Amniotic stem cell (primary cell): ENCODE measurements around the gene CLCN2.

Experiments used
- DNase-seq: peaks from one replicate; lab custom pipeline; 2025; lab: John Stamatoyannopoulos, UW

The CLCN2 gene

DNA sequence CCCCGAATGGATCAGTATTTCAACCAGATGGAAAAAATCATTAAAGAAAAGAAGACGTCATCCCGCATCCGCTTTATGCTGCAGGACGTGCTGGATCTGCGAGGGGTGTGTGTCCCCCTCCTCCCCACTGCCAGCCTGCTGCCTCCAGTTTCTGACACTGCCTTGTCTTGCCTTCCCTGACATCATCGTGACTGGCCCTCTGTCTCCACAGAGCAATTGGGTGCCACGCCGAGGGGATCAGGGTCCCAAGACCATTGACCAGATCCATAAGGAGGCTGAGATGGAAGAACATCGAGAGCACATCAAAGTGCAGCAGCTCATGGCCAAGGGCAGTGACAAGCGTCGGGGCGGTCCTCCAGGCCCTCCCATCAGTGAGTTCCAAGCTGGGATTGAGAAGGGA, 36.1 kb downstream of the CLCN2 start:
- DNase-seq: no peak

DNA sequence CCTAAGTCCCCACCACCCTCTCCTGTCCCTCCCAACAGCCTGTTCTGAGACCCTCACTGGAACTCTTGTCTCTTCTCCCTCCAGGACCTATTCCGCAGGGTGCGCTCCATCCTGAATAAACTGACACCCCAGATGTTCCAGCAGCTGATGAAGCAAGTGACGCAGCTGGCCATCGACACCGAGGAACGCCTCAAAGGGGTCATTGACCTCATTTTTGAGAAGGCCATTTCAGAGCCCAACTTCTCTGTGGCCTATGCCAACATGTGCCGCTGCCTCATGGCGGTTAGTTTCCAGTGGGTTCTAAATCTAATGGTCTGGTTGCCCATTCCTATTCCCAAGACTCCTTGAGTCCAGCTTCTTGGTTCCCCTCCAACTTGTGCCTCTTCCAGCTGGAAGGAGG, 37.7 kb downstream of the CLCN2 start:
- DNase-seq: no peak

DNA sequence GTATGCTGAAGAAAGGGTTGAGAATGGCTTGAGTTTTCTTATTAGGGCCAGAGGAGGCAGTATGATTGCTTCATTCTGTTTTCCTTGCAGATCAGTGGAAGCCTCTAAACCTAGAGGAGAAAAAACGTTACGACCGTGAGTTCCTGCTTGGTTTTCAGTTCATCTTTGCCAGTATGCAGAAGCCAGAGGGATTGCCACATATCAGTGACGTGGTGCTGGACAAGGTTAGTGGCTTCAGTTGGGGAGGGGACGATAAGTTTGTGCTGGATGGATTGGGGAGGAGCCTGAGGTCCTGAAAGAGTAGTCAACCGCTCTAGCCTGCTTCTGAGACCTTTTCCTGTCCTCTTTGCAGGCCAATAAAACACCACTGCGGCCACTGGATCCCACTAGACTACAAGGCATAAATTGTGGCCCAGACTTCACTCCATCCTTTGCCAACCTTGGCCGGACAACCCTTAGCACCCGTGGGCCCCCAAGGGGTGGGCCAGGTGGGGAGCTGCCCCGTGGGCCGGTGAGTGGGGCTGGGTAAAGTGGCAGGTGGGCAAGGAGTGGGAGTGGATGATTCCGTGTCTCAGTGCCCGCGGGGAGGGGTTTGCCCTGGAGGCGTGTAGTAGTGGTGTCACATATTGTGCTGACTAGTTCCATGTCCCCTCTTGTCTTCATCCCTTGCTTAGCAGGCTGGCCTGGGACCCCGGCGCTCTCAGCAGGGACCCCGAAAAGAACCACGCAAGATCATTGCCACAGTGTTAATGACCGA, 38.5 kb downstream of the CLCN2 start:
- no peak for DNase-seq

DNA sequence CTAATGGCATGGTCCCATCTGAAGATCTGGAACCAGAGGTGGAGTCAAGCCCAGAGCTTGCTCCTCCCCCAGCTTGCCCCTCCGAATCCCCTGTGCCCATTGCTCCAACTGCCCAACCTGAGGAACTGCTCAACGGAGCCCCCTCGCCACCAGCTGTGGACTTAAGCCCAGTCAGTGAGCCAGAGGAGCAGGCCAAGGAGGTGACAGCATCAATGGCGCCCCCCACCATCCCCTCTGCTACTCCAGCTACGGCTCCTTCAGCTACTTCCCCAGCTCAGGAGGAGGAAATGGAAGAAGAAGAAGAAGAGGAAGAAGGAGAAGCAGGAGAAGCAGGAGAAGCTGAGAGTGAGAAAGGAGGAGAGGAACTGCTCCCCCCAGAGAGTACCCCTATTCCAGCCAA, 39.7 kb downstream of the CLCN2 start:
- DNase-seq: no peak

DNA sequence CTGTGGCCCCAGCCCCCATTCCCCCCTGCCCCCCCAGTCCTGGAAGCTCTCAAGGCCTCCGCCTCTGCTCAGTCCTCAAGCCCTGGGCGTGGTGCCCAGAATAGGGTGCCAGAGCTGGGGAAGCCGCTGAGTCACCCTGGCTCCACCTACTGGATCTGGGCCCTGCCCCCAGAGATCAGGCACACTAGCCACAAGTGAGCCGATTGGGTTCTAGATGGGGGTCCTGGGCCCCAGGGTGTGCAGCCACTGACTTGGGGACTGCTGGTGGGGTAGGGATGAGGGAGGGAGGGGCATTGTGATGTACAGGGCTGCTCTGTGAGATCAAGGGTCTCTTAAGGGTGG, 41.3 kb downstream of the CLCN2 start:
- peak; percentile 95 for DNase-seq

DNA sequence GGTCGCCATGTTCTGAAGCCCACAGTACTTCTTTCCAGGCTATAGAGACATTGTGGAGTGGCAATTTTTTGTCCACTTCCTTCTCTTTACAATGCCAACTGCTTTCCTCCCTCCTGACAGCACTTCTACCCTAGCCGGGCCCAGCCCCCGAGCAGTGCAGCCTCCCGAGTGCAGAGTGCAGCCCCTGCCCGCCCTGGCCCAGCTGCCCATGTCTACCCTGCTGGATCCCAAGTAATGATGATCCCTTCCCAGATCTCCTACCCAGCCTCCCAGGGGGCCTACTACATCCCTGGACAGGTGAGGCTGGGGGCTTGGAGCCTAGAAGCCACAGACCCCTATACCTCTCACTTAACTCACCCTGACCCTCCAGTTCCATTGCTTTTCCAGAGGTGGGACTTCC, 44.2 kb downstream of the CLCN2 start:
- no peak for DNase-seq

DNA sequence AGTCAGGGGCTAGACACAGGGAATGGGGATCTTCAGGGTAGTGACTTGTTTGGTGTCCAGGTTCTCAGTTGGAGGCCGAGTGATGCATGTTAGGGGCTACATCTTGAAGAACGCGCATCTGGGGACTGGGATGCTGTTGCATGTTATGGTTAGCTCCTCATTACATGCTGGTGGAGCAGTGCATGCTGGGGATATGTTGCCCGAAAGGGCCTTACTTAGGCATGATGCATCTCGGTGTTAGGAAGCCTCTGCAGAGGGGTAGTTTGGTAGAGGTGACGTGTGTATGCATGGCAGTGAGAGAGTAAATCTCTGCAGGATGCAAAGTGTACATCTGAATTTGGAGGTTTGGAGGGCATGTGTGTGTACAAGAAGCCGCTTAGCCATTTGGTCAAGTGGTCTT, 44.6 kb downstream of the CLCN2 start:
- DNase-seq: no peak

DNA sequence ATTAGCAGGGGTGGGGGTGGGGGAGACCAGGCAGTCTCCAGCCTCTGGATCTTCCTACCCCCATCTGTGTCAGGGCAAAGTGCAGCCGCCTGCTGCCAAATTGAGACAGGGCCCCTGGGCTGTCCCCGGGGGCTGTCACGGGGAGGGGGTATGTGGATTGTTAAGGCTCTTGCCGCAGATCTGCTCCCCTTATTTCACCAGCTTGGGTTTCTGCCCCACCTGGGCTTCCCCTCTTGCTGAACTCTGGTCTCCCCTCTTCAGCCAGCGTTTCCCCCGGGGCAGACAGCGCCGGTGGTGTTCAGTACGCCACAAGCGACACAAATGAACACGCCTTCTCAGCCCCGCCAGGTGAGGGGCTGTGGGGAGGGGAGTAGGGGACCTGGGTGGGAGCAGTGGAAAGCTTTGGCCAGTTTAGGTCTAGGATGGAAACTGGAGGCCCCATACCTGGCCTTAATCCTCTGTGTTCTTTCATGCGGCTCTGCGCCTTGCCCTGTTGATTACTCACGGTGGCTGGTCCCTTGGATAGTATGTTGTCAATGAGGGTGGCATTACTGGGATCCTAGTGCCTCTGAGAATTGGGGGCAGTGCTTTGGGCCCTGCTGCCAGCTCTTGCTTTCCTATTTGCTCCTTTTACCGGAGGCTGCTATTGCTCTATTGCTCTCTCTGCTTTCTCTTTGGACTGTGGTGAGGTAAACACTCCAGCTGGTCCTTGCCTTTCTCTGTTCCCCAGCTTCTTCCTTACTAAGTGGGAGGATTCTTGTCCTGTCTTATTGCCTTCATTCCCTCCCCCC, 45.3 kb downstream of the CLCN2 start:
- no peak for DNase-seq

DNA sequence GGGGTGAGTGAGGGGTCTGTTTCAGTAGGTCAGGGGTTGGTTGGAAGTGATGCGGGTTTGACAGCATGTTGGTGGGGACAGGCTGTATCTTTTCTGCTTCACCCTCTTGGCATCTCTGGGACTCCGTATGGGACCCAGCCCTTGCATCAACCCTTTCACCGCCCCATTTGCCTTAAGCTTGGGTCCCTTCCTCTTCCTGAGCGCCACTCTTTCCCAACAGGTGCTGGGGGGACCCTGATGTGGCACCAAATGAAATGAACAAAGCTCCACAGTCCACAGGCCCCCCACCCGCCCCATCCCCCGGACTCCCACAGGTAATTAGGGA, 45.9 kb downstream of the CLCN2 start:
- no peak for DNase-seq

DNA sequence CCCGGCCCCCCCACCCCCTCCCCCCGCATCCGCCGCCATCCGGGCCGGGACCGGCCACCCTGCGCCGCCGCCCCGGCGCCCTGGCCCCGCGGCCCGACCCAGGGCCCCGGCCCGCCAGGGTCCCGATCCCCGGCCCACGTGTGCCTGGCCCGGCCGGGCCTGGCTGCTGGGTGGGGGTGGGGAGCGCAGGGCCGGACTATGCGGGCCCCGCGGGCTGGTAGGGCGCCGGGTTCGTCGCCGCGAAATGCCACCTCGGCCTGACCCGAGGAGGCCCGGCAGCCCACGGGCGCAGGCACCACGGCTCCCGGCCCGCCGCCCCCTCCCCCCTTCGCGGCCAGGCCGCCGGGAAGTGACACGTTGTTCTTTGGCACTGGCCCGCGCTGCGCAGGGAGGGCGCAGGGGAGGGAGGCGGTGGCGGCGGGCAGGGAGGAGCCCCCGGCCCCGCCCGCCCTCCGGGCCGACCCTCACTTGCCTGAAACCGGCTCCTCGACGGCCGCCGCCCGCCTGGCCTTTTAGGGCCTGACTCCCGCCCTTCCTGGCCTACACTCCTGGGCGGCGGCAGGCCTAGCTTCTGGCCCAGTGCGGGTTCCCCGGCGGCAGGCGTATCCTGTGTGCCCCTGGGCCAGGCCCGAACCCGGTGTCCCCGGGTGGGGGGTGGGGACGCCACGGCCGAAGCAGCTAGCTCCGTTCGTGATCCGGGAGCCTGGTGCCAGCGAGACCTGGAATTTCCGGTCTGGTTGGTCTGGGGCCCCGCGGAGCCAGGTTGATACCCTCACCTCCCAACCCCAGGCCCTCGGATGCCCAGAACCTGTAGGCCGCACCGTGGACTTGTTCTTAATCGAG, 46.5 kb downstream of the CLCN2 start:
- DNase-seq: no peak

DNA sequence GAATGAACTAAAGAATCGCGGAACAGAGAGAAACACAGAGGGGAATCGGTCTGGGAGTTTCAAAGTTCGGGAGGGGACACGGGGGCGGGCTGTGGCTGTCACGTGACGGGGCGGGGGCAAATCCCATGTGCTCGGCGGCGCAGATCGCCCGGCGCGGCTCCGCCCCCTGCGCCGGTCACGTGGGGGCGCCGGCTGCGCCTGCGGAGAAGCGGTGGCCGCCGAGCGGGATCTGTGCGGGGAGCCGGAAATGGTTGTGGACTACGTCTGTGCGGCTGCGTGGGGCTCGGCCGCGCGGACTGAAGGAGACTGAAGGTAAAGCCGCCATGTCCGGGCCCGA, 47.1 kb downstream of the CLCN2 start, which contains the start of gene EIF4G1:
EIF4G1 (plus strand) TSS at position 244 of the 337 bp plus-strand sequence. CDS start 1,191 bp downstream, outside the sequence.
- peak; percentile 81 for DNase-seq

DNA sequence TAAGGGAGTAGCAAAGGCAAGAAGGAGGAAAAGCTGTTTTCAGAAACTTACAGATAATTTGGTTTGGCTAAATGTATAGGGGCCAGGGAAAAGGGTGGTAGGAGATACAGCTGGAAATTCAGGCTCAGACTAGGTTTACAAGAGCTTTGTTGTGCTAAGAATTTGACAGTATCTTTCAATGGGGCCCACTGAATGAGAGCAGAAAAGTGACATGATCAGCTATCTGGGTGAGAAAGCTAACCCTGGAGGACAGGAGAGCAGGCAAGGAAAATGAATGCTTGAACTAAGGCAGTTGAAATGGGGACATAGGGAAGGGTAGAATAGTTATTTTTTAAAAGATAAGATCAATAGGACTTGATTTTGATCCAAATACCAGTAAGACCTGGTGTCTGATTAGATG, 49.8 kb downstream of the CLCN2 start:
- DNase-seq: no peak

DNA sequence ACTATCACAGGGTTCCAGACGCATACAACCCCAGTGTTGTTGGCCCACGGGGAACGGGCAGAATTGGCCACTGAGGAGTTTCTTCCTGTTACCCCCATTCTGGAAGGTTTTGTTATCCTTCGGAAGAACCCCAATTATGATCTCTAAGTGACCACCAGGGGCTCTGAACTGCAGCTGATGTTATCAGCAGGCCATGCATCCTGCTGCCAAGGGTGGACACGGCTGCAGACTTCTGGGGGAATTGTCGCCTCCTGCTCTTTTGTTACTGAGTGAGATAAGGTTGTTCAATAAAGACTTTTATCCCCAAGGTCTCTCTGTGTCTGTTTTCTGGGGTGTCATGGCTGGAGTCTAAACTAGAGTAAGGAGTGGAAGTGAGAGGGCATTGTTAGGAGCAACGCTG, 52.7 kb downstream of the CLCN2 start:
- no peak for DNase-seq

DNA sequence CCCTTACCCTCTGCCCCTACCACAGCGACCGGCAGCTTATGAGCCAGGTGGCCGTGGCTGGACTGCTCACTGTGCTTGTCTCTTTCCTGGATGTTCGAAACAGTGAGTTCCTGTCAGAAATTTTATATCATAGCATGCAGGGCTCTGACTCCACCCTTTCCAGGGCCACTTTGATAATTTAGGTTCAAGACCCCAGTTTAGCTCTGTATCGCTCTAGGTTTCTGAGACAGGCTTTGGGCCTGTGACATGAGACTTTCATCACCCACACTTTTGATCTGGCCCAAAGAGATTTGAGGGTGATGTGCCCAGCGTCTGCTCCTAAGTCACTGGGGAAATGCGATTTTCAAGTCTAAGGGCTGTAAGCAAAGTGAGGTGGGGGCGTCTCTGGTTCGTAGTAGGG, 53.5 kb downstream of the CLCN2 start:
- DNase-seq: no peak

DNA sequence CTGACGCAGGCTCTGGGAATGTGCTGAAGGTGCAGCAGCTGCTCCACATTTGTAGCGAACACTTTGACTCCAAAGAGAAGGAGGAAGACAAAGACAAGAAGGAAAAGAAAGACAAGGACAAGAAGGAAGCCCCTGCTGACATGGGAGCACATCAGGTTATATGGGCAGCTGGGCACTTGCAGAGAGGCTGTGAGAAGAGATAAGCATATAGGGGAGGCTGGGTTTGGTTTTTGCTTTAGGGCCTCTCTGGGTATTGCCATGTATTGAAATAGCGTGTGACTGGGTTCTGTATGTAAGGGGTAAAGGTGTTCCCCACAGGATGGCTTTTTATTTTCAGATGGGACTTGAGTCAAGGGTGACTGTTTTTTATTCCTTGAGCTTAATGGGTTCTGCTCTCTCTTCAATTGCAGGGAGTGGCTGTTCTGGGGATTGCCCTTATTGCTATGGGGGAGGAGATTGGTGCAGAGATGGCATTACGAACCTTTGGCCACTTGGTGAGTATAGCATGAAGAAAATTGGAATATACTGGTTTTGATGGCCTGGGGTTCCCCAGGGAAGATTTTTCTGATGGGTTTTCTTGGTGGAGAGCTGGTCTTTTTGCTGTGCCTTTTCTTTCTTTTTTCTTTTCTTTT, 54.9 kb downstream of the CLCN2 start:
- no peak for DNase-seq

DNA sequence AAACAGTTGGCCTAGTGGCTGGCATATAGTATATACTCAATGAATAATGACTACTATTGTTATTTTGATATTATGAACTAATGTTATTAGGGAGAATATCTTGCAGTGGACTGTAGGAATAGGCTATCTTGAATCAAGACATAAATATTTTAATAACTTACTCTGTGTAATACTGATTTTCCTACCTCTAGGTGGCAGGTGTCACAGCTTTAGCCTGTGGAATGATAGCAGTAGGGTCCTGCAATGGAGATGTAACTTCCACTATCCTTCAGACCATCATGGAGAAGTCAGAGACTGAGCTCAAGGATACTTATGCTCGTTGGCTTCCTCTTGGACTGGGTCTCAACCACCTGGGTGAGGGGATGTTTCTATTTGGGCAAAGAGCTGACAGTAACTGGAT, 55.8 kb downstream of the CLCN2 start:
- DNase-seq: no peak

DNA sequence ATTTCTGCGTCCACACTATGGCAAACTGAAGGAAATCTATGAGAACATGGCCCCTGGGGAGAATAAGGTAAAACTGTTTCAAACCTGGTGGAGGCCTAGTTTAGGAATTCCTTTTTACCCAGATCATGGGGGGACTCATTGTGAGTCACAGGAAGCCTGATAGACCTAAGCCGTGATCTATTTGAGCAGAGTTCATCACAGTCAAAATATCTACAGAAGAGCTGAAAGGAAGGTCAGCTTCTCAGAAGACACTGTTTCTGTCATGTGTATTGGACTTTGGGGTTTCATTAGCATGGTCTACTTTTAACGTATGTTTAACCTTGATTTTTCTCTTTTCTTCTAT, 61.1 kb downstream of the CLCN2 start:
- no peak for DNase-seq

DNA sequence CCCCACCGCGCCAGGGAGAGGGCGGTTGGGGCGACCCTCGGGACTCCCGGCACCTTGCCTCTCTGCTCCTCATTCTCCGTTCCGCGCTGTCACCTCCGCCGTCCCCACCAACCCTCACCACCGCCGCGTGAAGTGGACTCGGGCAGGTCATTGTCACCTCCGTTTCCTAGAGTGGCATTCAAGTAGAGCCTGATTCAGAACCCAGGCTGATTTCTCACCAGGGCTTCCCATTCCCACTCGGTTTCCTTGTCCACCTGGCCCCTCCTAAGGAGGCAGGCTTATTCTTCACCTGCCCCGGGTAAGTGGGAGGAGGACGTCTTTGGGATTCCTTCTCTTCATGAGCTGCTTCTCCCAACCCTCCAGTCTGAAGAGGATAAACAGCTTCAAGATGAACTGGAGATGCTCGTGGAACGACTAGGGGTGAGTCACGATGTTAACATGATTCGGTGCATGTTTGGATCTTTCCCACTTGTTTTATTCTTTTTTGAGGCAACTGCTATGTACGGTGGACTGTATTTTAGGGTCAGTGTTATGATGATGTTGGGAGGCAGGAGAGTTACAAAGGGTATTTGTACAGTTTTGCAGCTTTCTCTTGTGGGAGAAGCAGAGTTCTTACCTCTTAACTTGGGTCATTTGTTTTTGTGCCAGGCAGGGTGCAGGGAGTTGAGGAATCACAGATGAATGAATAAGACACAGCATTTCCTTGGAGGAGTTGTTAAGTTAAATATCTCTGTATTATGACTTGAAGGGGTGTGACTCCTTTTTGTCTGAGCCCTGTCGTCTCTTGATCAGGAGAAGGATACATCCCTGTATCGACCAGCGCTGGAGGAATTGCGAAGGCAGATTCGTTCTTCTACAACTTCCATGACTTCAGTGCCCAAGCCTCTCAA, 61.7 kb downstream of the CLCN2 start:
- no peak for DNase-seq

DNA sequence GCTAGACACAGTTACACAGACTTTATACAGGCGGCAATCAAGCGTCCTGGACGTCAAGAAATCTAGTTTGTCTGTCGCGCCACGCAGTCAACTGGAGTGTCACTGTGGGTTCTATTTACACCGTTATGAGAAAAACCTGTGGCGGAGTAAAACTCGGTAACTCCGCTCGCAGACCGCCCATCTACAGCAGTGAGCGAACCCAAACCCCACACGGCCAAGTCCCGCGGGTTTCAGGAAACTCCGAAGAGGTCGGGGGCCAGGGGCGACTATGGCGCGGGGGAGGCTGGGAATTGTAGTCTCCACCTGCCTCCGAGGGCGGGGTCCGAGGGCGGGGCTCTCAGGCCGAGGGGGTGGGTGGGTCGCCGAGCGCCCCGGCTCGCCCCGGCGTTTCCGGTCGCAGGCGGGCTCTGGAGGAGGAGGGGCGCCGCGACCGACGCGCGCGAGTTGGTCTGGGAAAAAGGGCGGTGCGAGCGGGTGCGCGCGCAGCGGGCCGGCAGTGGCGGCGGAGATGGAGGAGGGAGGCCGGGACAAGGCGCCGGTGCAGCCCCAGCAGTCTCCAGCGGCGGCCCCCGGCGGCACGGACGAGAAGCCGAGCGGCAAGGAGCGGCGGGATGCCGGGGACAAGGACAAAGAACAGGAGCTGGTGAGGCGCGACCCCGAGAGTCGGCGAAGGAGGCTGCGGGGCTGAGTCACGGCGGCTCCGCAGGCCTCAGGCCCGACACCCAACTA, 62.5 kb downstream of the CLCN2 start, which contains the start of gene PSMD2:
PSMD2 (plus strand) TSS at position 483 of the 729 bp plus-strand sequence; CDS start at position 509, 26 bp downstream.
- peak; percentile 93 for DNase-seq

DNA sequence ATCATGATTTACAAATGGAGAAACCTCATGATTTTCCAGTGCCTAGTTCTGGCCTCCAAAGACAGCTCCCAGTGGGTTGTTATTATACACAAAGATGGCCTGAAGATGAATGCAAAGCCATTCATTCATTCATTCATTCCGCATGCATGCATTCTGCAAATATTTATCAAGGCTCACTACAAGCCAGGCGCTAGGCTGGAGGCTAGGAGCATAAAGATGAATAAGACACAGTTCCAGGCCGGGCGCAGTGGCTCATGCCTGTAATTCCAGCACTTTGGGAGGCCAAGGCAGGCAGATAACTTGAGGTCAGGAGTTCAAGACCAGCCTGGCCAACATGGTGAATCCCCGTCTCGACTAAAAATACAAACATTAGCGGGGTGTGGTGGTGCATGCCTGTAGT, 64.8 kb downstream of the CLCN2 start:
- DNase-seq: no peak
